ENCODE results near the gene TBX3.
A peak's percentile ranks its signal among the peaks of the same experiment; 100 is the strongest.

DNA sequence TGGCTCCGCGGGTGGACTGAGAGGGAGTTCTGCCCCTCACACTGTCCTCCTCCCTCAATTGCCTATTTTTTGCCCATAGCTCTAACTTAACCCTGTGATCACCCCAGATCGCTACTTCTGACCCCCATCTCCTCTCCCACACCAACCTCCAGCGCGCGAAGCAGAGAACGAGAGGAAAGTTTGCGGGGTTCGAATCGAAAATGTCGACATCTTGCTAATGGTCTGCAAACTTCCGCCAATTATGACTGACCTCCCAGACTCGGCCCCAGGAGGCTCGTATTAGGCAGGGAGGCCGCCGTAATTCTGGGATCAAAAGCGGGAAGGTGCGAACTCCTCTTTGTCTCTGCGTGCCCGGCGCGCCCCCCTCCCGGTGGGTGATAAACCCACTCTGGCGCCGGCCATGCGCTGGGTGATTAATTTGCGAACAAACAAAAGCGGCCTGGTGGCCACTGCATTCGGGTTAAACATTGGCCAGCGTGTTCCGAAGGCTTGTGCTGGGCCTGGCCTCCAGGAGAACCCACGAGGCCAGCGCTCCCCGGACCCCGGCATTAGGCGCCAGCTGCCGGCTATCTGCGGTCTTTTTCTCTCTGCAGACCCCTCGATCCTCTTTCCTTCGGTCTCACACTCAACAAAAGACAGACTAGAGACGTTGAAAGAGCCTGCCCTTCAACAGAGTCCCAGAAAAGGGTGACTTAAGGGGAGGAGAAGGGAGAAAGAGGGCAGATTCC is 3.0 kb upstream of the TBX3 start:
- TF ChIP-seq POLR2A (IDR thresholded peaks at IDR 0.05) (peak; percentile 17), CTCF (IDR thresholded peaks at IDR 0.05) (no peak)

Measured in right lobe of liver (tissue), 4 donors.